Testis (tissue), 2 donors: ENCODE measurements around the gene INPP5F.

Source experiments
- POLR2A ChIP-seq: fragments of 450-650 bp; IDR thresholded peaks from one replicate; pipeline ENCODE4 v1.6.1; 2017; ENCODE audit warnings: antibody characterized with exemption, mild to moderate bottlenecking, moderate library complexity
- TF ChIP-seq, protein P1 (sequence below), 3 experiments: fragments of 450-650 bp in 2 of 3; fragments of 200-600 bp in 1 of 3; sonication (generic) in 1 of 3; IDR thresholded peaks; one replicate each; pipeline ENCODE4 v1.5.1; 2016 to 2019; ENCODE audit warnings: antibody characterized with exemption in 3 of 3, mild to moderate bottlenecking in 2 of 3, moderate library complexity in 1 of 3

DNA sequence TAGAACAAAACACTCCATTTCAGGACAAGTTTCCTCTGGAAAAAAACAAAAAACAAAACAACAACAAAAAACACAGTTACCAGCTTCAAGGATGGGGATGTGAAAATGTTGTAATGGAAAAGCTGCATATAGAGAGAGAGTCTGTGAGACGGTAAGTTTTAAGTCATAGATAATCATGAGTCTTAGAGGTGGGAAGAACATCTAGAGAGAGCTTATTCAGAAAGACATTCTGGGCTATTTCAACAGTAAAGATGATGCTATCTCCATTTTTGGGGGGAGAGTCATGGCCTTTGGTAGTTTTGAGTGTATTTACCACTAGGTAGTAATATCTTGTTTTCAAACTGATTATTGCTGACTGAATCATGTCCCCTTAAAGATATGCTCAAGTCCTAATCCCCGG lies 23.3 kb upstream of the INPP5F start:
- TF ChIP-seq, protein P1, sequence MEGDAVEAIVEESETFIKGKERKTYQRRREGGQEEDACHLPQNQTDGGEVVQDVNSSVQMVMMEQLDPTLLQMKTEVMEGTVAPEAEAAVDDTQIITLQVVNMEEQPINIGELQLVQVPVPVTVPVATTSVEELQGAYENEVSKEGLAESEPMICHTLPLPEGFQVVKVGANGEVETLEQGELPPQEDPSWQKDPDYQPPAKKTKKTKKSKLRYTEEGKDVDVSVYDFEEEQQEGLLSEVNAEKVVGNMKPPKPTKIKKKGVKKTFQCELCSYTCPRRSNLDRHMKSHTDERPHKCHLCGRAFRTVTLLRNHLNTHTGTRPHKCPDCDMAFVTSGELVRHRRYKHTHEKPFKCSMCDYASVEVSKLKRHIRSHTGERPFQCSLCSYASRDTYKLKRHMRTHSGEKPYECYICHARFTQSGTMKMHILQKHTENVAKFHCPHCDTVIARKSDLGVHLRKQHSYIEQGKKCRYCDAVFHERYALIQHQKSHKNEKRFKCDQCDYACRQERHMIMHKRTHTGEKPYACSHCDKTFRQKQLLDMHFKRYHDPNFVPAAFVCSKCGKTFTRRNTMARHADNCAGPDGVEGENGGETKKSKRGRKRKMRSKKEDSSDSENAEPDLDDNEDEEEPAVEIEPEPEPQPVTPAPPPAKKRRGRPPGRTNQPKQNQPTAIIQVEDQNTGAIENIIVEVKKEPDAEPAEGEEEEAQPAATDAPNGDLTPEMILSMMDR (IDR thresholded peaks at IDR 0.05) = no peak
- no peak for TF ChIP-seq POLR2A
